ENCODE data around the gene TMC6.
"Not testable (repeated sequence)": the region's sequence is repeated elsewhere in the genome, so short reads cannot be mapped to it uniquely, and the experiment has no call there.

The TMC6 gene

GRCh38 chr17:78123258-78123929 lies 5.2 kb downstream of the TMC6 start:
- no peak for DNase-seq (ENCODE audit: low spot score)

- DNase-seq (ENCODE audit: low spot score) = no peak
These were observed 5.7 kb downstream of the TMC6 start for GRCh38 chr17:78122931-78123249.

- DNase-seq (ENCODE audit: low spot score) = no peak
These were observed 6.2 kb downstream of the TMC6 start for GRCh38 chr17:78122216-78122930.

- DNase-seq (ENCODE audit: low spot score) = no peak
These were observed 6.7 kb downstream of the TMC6 start for GRCh38 chr17:78121801-78122215.

- DNase-seq (ENCODE audit: low spot score) = no peak
These were observed 7.4 kb downstream of the TMC6 start for GRCh38 chr17:78120971-78121800.

GRCh38 chr17:78120537-78120936 lies 8.0 kb downstream of the TMC6 start:
- no peak for DNase-seq (ENCODE audit: low spot score)

GRCh38 chr17:78118801-78119241 lies 9.7 kb downstream of the TMC6 start:
- no peak for DNase-seq (ENCODE audit: low spot score)

- DNase-seq (ENCODE audit: low spot score) = no peak
These were observed 11.3 kb downstream of the TMC6 start for GRCh38 chr17:78117027-78117981.

- no peak for DNase-seq (ENCODE audit: low spot score)
These were observed 12.1 kb downstream of the TMC6 start for GRCh38 chr17:78116411-78116810.

- DNase-seq (ENCODE audit: low spot score) = not testable (repeated sequence)
These were observed 12.8 kb downstream of the TMC6 start for GRCh38 chr17:78115803-78116202.

GRCh38 chr17:78114831-78115723 lies 13.5 kb downstream of the TMC6 start:
- no peak for DNase-seq (ENCODE audit: low spot score)

- DNase-seq (ENCODE audit: low spot score) = no peak
These were observed 14.5 kb downstream of the TMC6 start for GRCh38 chr17:78113804-78114785.

GRCh38 chr17:78112518-78113471 lies 15.8 kb downstream of the TMC6 start:
- peak; percentile 88 for DNase-seq (ENCODE audit: low spot score)

- DNase-seq (ENCODE audit: low spot score) = no peak
These were observed 16.6 kb downstream of the TMC6 start for GRCh38 chr17:78111727-78112517.

- no peak for DNase-seq (ENCODE audit: low spot score)
These were observed 17.4 kb downstream of the TMC6 start for GRCh38 chr17:78111016-78111726.

GRCh38 chr17:78110363-78111015 lies 18.1 kb downstream of the TMC6 start:
- no peak for DNase-seq (ENCODE audit: low spot score)

- no peak for DNase-seq (ENCODE audit: low spot score)
These were observed 19.1 kb downstream of the TMC6 start for GRCh38 chr17:78109489-78109761.
